Mucosa of rectum (tissue), 2 donors: ENCODE measurements around the gene KRT80.
A peak's percentile ranks its signal among the peaks of the same experiment; 100 is the strongest.

Experiments used
- H3K27ac ChIP-seq, 2 donors: one replicate each; pipeline ENCODE4 v1.7.0; 2013; ENCODE audit warnings: inconsistent platforms in 2 of 2, low read depth in 2 of 2, low read length in 2 of 2
- H3K27me3 ChIP-seq, 2 donors: one replicate each; pipeline ENCODE4 v1.7.0; 2013; ENCODE audit warnings: low read length in 2 of 2; ENCODE audit not compliant: control insufficient read depth in 2 of 2, insufficient read depth in 2 of 2
- H3K36me3 ChIP-seq, 2 donors: one replicate each; pipeline ENCODE4 v1.7.0; 2013; ENCODE audit warnings: low read length in 2 of 2; ENCODE audit not compliant: control insufficient read depth in 2 of 2, insufficient read depth in 2 of 2
- H3K4me1 ChIP-seq, 2 donors: one replicate each; pipeline ENCODE4 v1.7.0; 2013; ENCODE audit warnings: low read length in 2 of 2, mild to moderate bottlenecking in 1 of 2; ENCODE audit not compliant: control insufficient read depth in 2 of 2, insufficient read depth in 2 of 2
- H3K4me3 ChIP-seq, 2 donors: one replicate each; pipeline ENCODE4 v1.7.0; 2013; ENCODE audit warnings: low read length in 2 of 2
- H3K9ac ChIP-seq, 2 donors: one replicate each; pipeline ENCODE4 v1.7.0; 2013; ENCODE audit warnings: low read length in 2 of 2, low read depth in 1 of 2, mild to moderate bottlenecking in 1 of 2
- H3K9me3 ChIP-seq, 2 donors: one replicate each; pipeline ENCODE4 v1.7.0; 2013; ENCODE audit warnings: low read length in 2 of 2; ENCODE audit not compliant: control insufficient read depth in 2 of 2
- donor health status: healthy.
- donor health status: Normal muscosa, but diverticular disease.

Gene KRT80

GRCh38 chr12:52137746-52138145 lies 54.1 kb downstream of the KRT80 start:
- H3K27me3 ChIP-seq = no peaks in the 10 kb centered on the region
- H3K4me1 ChIP-seq = no peaks in the 10 kb centered on the region
- no peak overlapping the region for H3K27ac ChIP-seq
- no peak overlapping the region for H3K9ac ChIP-seq
- no peaks in the 10 kb centered on the region for H3K36me3 ChIP-seq
- no peak overlapping the region for H3K4me3 ChIP-seq
- no peaks in the 10 kb centered on the region for H3K9me3 ChIP-seq

GRCh38 chr12:52132754-52133161 lies 59.1 kb downstream of the KRT80 start:
- Histone ChIP-seq H3K27me3 (no peaks in the 10 kb centered on the region), H3K36me3 (no peaks in the 10 kb centered on the region), H3K27ac (no peak overlapping the region), H3K9me3 (no peaks in the 10 kb centered on the region), H3K9ac (no peak overlapping the region), H3K4me1 (no peaks in the 10 kb centered on the region), H3K4me3 (no peak overlapping the region)

- no peak overlapping the region for H3K27ac ChIP-seq
- no peaks in the 10 kb centered on the region for H3K4me1 ChIP-seq
- H3K27me3 ChIP-seq = no peaks in the 10 kb centered on the region
- no peak overlapping the region for H3K4me3 ChIP-seq
- H3K9me3 ChIP-seq = no peaks in the 10 kb centered on the region
- no peaks in the 10 kb centered on the region for H3K36me3 ChIP-seq
- H3K9ac ChIP-seq = no peak overlapping the region
Measured at GRCh38 chr12:52130711-52131110, 61.1 kb downstream of the KRT80 start.

- no peaks in the 10 kb centered on the region for H3K4me1 ChIP-seq
- no peak overlapping the region for H3K9ac ChIP-seq
- H3K27me3 ChIP-seq = no peaks in the 10 kb centered on the region
- no peaks in the 10 kb centered on the region for H3K36me3 ChIP-seq
- H3K9me3 ChIP-seq = no peaks in the 10 kb centered on the region
- H3K27ac ChIP-seq = no peak overlapping the region
- H3K4me3 ChIP-seq = no peak overlapping the region
Measured at GRCh38 chr12:52127683-52128450, 63.9 kb downstream of the KRT80 start.

GRCh38 chr12:52126605-52127578 lies 64.9 kb downstream of the KRT80 start:
- no peaks in the 10 kb centered on the region for H3K27me3 ChIP-seq
- no peak overlapping the region for H3K9ac ChIP-seq
- H3K4me3 ChIP-seq = no peak overlapping the region
- no peaks in the 10 kb centered on the region for H3K4me1 ChIP-seq
- H3K9me3 ChIP-seq = no peaks in the 10 kb centered on the region
- no peaks in the 10 kb centered on the region for H3K36me3 ChIP-seq
- peak overlapping the region in 1 of 2 donors; percentile 9 for H3K27ac ChIP-seq

- H3K27ac ChIP-seq = peak overlapping the region; percentile 9 to 38
- H3K9me3 ChIP-seq = no peaks in the 10 kb centered on the region
- H3K27me3 ChIP-seq = no peaks in the 10 kb centered on the region
- no peak overlapping the region for H3K9ac ChIP-seq
- H3K4me3 ChIP-seq = no peak overlapping the region
- H3K4me1 ChIP-seq = peaks cover 0 to 5% of the 10 kb centered on the region in 2 donors
- H3K36me3 ChIP-seq = no peaks in the 10 kb centered on the region
Measured at GRCh38 chr12:52126050-52126604, 65.7 kb downstream of the KRT80 start.

GRCh38 chr12:52125476-52125900 lies 66.3 kb downstream of the KRT80 start:
- Histone ChIP-seq H3K27ac (no peak overlapping the region), H3K27me3 (no peaks in the 10 kb centered on the region), H3K9ac (no peak overlapping the region), H3K4me1 (peaks cover 0 to 5% of the 10 kb centered on the region in 2 donors), H3K36me3 (no peaks in the 10 kb centered on the region), H3K9me3 (no peaks in the 10 kb centered on the region), H3K4me3 (no peak overlapping the region)

GRCh38 chr12:52123487-52124186 lies 68.2 kb downstream of the KRT80 start:
- Histone ChIP-seq H3K9me3 (no peaks in the 10 kb centered on the region), H3K4me1 (peaks cover 7 to 13% of the 10 kb centered on the region in 2 donors), H3K9ac (no peak overlapping the region), H3K36me3 (no peaks in the 10 kb centered on the region), H3K27me3 (no peaks in the 10 kb centered on the region), H3K4me3 (no peak overlapping the region), H3K27ac (no peak overlapping the region)

GRCh38 chr12:52122904-52123303 lies 68.9 kb downstream of the KRT80 start:
- Histone ChIP-seq H3K36me3 (no peaks in the 10 kb centered on the region), H3K4me3 (no peak overlapping the region), H3K27me3 (no peaks in the 10 kb centered on the region), H3K4me1 (peaks cover 7 to 13% of the 10 kb centered on the region in 2 donors), H3K9ac (no peak overlapping the region), H3K27ac (no peak overlapping the region), H3K9me3 (no peaks in the 10 kb centered on the region)
